Measurements from ENCODE around the gene ATP10A. TPM values are rescaled to one million over a fixed set of nuclear protein-coding genes. Genes with fewer than 3 reads are reported as not detected.

ATP10A gene
- total and polyA plus RNA-seq, 8 donors, result 1.5 to 15.2 (median 3.2) TPM

- peak overlapping the region in 4 of 5 donors; percentile 62 to 88 (median 72) for H3K27ac ChIP-seq
- intact Hi-C loops (cut with DNase I; ENCODE audit: low total_unique reads), result no loop called here
- WGBS, 5 donors, result 64 to 80% (median 71%) methylated on average over 5 to 8 of the region's 8 CpGs
- no peaks in the 10 kb centered on the region for H3K36me3 ChIP-seq
- H3K4me3 ChIP-seq, result no peak overlapping the region
- H3K27me3 ChIP-seq, result no peaks in the 10 kb centered on the region
- peaks cover 5 to 32% (median 21%) of the 10 kb centered on the region in 4 donors for H3K4me1 ChIP-seq
- DNase-seq, result no peak
- no peak for TF ChIP-seq POLR2A (IDR thresholded peaks at IDR 0.05)
- no peak for TF ChIP-seq EP300 (IDR thresholded peaks at IDR 0.05)
- H3K9me3 ChIP-seq, result no peaks in the 10 kb centered on the region
Measured at GRCh38 chr15:25797511-25797935, 65.6 kb downstream of the ATP10A start.

- Histone ChIP-seq H3K4me1 (peaks cover 5 to 32% (median 21%) of the 10 kb centered on the region in 4 donors), H3K27ac (peak overlapping the region in 4 of 5 donors; percentile 62 to 88 (median 72)), H3K27me3 (no peaks in the 10 kb centered on the region), H3K9me3 (no peaks in the 10 kb centered on the region), H3K4me3 (no peak overlapping the region), H3K36me3 (no peaks in the 10 kb centered on the region)
- DNase-seq, result no peak
- intact Hi-C loops (cut with DNase I; ENCODE audit: low total_unique reads), result no loop called here
- TF ChIP-seq, protein P1, sequence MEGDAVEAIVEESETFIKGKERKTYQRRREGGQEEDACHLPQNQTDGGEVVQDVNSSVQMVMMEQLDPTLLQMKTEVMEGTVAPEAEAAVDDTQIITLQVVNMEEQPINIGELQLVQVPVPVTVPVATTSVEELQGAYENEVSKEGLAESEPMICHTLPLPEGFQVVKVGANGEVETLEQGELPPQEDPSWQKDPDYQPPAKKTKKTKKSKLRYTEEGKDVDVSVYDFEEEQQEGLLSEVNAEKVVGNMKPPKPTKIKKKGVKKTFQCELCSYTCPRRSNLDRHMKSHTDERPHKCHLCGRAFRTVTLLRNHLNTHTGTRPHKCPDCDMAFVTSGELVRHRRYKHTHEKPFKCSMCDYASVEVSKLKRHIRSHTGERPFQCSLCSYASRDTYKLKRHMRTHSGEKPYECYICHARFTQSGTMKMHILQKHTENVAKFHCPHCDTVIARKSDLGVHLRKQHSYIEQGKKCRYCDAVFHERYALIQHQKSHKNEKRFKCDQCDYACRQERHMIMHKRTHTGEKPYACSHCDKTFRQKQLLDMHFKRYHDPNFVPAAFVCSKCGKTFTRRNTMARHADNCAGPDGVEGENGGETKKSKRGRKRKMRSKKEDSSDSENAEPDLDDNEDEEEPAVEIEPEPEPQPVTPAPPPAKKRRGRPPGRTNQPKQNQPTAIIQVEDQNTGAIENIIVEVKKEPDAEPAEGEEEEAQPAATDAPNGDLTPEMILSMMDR (IDR thresholded peaks at IDR 0.05), result no peak
- TF ChIP-seq EP300 (IDR thresholded peaks at IDR 0.05) (peak; percentile 71), POLR2AphosphoS5 (IDR thresholded peaks at IDR 0.05) (peak in 2 of 3 donors; percentile 22 to 67)
- WGBS, 5 donors, result 74 to 87% (median 80%) methylated on average over 4 of the region's 4 CpGs
Measured at GRCh38 chr15:25797035-25797434, 66.1 kb downstream of the ATP10A start.

DNA sequence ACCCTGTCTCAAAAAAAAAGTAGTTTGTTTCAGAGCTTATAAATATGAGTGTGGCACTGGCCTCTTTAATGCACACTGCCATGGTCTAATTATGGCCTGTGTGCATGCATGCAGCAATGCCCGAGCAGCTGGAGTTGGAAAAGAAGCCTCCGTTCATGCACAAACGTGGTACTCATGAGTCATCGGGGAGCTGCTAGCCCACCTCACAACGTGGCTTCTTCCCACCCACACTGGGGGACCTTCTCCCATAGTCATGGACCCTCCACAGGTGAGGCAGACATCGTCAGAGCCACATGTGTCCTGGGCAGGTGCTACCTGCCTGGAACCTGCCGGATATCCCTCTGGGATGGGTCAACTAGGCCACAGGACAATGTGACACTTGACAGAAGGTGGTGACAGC is 66.7 kb downstream of the ATP10A start:
- Histone ChIP-seq H3K4me1 (peaks cover 5 to 32% (median 21%) of the 10 kb centered on the region in 4 donors), H3K27ac (peak overlapping the region in 1 of 5 donors; percentile 88), H3K9me3 (no peaks in the 10 kb centered on the region), H3K27me3 (no peaks in the 10 kb centered on the region), H3K36me3 (no peaks in the 10 kb centered on the region), H3K4me3 (no peak overlapping the region)
- intact Hi-C loops (cut with DNase I; ENCODE audit: low total_unique reads), result no loop called here
- 77 to 88% (median 82%) methylated on average over 7 of the region's 7 CpGs for WGBS, 5 donors
- TF ChIP-seq POLR2AphosphoS5 (IDR thresholded peaks at IDR 0.05), result no peak
- no peak for TF ChIP-seq EP300 (IDR thresholded peaks at IDR 0.05)
- no peak for TF ChIP-seq POLR2A (IDR thresholded peaks at IDR 0.05)
- TF ChIP-seq, protein P1 (IDR thresholded peaks at IDR 0.05), result no peak
- DNase-seq, result no peak

DNA sequence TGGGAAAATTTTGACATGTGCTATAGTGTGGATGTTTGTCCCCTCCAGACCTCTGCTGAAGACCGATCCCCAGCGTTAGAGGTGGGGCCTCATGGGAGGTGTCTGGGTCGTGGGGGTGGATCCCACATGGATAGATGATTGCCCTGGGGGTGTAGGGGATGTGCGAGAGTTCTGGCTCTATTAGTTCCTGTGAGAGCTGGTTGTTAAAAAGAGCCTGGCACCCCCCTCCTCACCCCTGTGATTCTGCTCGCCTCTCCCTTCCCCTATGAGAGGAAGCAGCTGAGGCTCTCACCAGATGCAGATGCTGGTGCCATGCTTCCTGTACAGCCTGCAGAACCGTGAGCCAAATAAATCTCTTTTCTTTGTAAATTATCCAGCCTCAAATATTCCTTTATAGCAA is 67.4 kb downstream of the ATP10A start:
- peaks cover 5 to 39% (median 24%) of the 10 kb centered on the region in 4 donors for H3K4me1 ChIP-seq
- intact Hi-C loops (cut with DNase I; ENCODE audit: low total_unique reads), result no loop called here
- TF ChIP-seq POLR2A (IDR thresholded peaks at IDR 0.05) (no peak), POLR2AphosphoS5 (IDR thresholded peaks at IDR 0.05) (no peak)
- H3K27ac ChIP-seq, result peak overlapping the region in 1 of 5 donors; percentile 88
- no peak for DNase-seq
- no peak overlapping the region for H3K4me3 ChIP-seq
- no peaks in the 10 kb centered on the region for H3K36me3 ChIP-seq
- H3K27me3 ChIP-seq, result no peaks in the 10 kb centered on the region
- no peaks in the 10 kb centered on the region for H3K9me3 ChIP-seq
- WGBS, 5 donors, result 50 to 59% (median 55%) methylated on average over 5 to 6 of the region's 6 CpGs

- TF ChIP-seq, protein P1 (IDR thresholded peaks at IDR 0.05), result no peak
- TF ChIP-seq POLR2AphosphoS5 (IDR thresholded peaks at IDR 0.05) (no peak), POLR2A (IDR thresholded peaks at IDR 0.05) (no peak), EP300 (IDR thresholded peaks at IDR 0.05) (no peak)
- DNase-seq, result no peak
- intact Hi-C loops (cut with DNase I; ENCODE audit: low total_unique reads), result no loop called here
- Histone ChIP-seq H3K4me3 (no peak overlapping the region), H3K9me3 (no peaks in the 10 kb centered on the region), H3K27me3 (no peaks in the 10 kb centered on the region), H3K36me3 (no peaks in the 10 kb centered on the region), H3K4me1 (peaks cover 5 to 43% (median 28%) of the 10 kb centered on the region in 4 donors), H3K27ac (no peak overlapping the region)
- 80 to 89% (median 88%) methylated on average over 9 of the region's 9 CpGs for WGBS, 5 donors
Measured at GRCh38 chr15:25795061-25795460, 68.1 kb downstream of the ATP10A start.

All from stomach (tissue), 9 donors.